ENCODE measurements around the gene GNAQ. TPM values are rescaled to one million over a fixed set of nuclear protein-coding genes. Genes with fewer than 3 reads are reported as not detected.

Gene GNAQ
- total RNA-seq, 1 experiment from 2014 or later: 34.1 TPM

- no peaks in the 10 kb centered on the region for H3K36me3 Mint-ChIP-seq (ENCODE audit: insufficient read depth, unreplicated experiment)
- no peak overlapping the region for H3K27ac Mint-ChIP-seq (ENCODE audit: unreplicated experiment)
- intact Hi-C loops (cut with micrococcal nuclease; ENCODE audit: unreplicated experiment): no loop called here
- peaks cover 17% of the 10 kb centered on the region for H3K4me1 Mint-ChIP-seq (ENCODE audit: low read depth, unreplicated experiment)
- H3K4me3 Mint-ChIP-seq (ENCODE audit: low read depth, unreplicated experiment): no peak overlapping the region
- BruUV-seq (replicated peaks): no TSS peak
- H3K27me3 Mint-ChIP-seq (ENCODE audit: unreplicated experiment): no peaks in the 10 kb centered on the region
- TF ChIP-seq CTCF (IDR thresholded peaks at IDR 0.05; ENCODE audit: unreplicated experiment): no peak
- DNase-seq: no peak
- no peaks in the 10 kb centered on the region for H3K9me3 Mint-ChIP-seq (ENCODE audit: low read depth, unreplicated experiment)
- CTCF ChIA-PET: no interaction called here
Observed at GRCh38 chr9:77793849-77794248, 237.8 kb downstream of the GNAQ start.

DNA sequence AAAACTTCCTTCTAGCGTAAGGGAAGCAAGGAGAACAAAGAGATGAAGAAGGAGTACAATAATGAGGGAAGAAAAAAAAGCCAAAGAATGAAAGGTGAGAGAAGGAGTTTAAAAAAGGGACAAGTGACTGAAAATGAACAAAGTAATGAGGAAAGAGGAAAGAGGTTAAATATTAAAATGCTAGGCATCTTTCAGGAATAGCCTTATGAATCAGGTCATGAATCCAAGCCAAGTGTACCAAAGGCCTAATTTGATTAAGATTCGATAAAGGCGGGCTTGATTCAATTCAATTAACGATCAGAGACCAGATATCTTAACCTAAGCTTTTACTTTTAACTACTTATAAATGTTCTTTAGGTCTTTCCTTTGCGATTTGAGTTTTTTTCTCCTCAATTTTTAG, 241.7 kb downstream of the GNAQ start:
- H3K36me3 Mint-ChIP-seq (ENCODE audit: insufficient read depth, unreplicated experiment): no peaks in the 10 kb centered on the region
- no peak overlapping the region for H3K4me3 Mint-ChIP-seq (ENCODE audit: low read depth, unreplicated experiment)
- no peak for DNase-seq
- no peak overlapping the region for H3K27ac Mint-ChIP-seq (ENCODE audit: unreplicated experiment)
- no peak for TF ChIP-seq CTCF (IDR thresholded peaks at IDR 0.05; ENCODE audit: unreplicated experiment)
- CTCF ChIA-PET: interaction anchor here (0.6 kb wide), 1 partner anchor 48 kb away, joined by 3 read pairs; no protein-coding TSS in a partner anchor
- BruUV-seq (replicated peaks): no TSS peak
- no peaks in the 10 kb centered on the region for H3K9me3 Mint-ChIP-seq (ENCODE audit: low read depth, unreplicated experiment)
- intact Hi-C loops (cut with micrococcal nuclease; ENCODE audit: unreplicated experiment): no loop called here
- peaks cover 17% of the 10 kb centered on the region for H3K4me1 Mint-ChIP-seq (ENCODE audit: low read depth, unreplicated experiment)
- no peaks in the 10 kb centered on the region for H3K27me3 Mint-ChIP-seq (ENCODE audit: unreplicated experiment)

- no peak for TF ChIP-seq CTCF (IDR thresholded peaks at IDR 0.05; ENCODE audit: unreplicated experiment)
- intact Hi-C loops (cut with micrococcal nuclease; ENCODE audit: unreplicated experiment): no loop called here
- no peaks in the 10 kb centered on the region for H3K36me3 Mint-ChIP-seq (ENCODE audit: insufficient read depth, unreplicated experiment)
- peaks cover 13% of the 10 kb centered on the region for H3K4me1 Mint-ChIP-seq (ENCODE audit: low read depth, unreplicated experiment)
- no peak overlapping the region for H3K27ac Mint-ChIP-seq (ENCODE audit: unreplicated experiment)
- no peak for DNase-seq
- no peak overlapping the region for H3K4me3 Mint-ChIP-seq (ENCODE audit: low read depth, unreplicated experiment)
- no peaks in the 10 kb centered on the region for H3K9me3 Mint-ChIP-seq (ENCODE audit: low read depth, unreplicated experiment)
- no peaks in the 10 kb centered on the region for H3K27me3 Mint-ChIP-seq (ENCODE audit: unreplicated experiment)
- CTCF ChIA-PET: no interaction called here
- BruUV-seq (replicated peaks): no TSS peak
Observed at GRCh38 chr9:77785341-77785740, 246.3 kb downstream of the GNAQ start.

DNA sequence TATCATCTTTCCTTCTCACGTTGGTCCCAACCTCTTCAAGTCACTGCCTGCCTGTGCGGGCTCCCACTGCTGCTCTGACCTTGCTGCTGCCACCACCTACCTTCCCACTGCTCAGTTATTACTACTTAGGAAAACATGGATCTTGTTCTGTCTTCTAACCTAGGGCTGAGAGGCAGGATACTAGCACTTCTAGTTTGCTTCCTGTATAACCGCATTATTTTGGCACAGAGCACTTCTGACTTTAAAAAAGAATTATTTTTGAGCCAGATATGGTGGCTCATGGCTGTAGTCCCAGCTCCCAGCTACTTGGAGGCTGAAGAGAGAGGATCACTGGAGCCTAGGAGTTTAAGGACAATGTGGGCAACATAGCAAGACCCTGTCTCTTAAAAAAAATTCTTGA, 248.1 kb downstream of the GNAQ start:
- H3K27me3 Mint-ChIP-seq (ENCODE audit: unreplicated experiment): no peaks in the 10 kb centered on the region
- no TSS peak for BruUV-seq (replicated peaks)
- H3K27ac Mint-ChIP-seq (ENCODE audit: unreplicated experiment): no peak overlapping the region
- no peaks in the 10 kb centered on the region for H3K9me3 Mint-ChIP-seq (ENCODE audit: low read depth, unreplicated experiment)
- CTCF ChIA-PET: no interaction called here
- peaks cover 20% of the 10 kb centered on the region for H3K4me1 Mint-ChIP-seq (ENCODE audit: low read depth, unreplicated experiment)
- DNase-seq: no peak
- peaks cover 5% of the 10 kb centered on the region for H3K36me3 Mint-ChIP-seq (ENCODE audit: insufficient read depth, unreplicated experiment)
- no peak overlapping the region for H3K4me3 Mint-ChIP-seq (ENCODE audit: low read depth, unreplicated experiment)
- intact Hi-C loops (cut with micrococcal nuclease; ENCODE audit: unreplicated experiment): no loop called here
- TF ChIP-seq CTCF (IDR thresholded peaks at IDR 0.05; ENCODE audit: unreplicated experiment): no peak
